ENCODE results near the gene SMC2. TPM values are rescaled to one million over a fixed set of nuclear protein-coding genes. Genes with fewer than 3 reads are reported as not detected.

The SMC2 gene
- total RNA-seq, 1 experiment from 2014 or later = 24.9 TPM

GRCh38 chr9:104075801-104076753 lies 18.0 kb upstream of the SMC2 start:
- no peaks in the 10 kb centered on the region for H4K20me1 ChIP-seq (ENCODE audit: insufficient read depth, low read depth, low read length)
- no peaks in the 10 kb centered on the region for H3K36me3 ChIP-seq (ENCODE audit: insufficient read depth, low read length)
- no peak overlapping the region for H3K9ac ChIP-seq (ENCODE audit: low read length)
- no peaks in the 10 kb centered on the region for H3K4me1 ChIP-seq (ENCODE audit: low read length)
- no peak overlapping the region for H3K4me3 ChIP-seq (ENCODE audit: low read length)
- no peak overlapping the region for H3K27ac ChIP-seq (ENCODE audit: low read length)
- no peaks in the 10 kb centered on the region for H3K27me3 ChIP-seq (ENCODE audit: low read length)
- no peak overlapping the region for H3K4me2 ChIP-seq (ENCODE audit: low read depth, low read length, poor library complexity, severe bottlenecking)
- H3K9me3 ChIP-seq (ENCODE audit: low read length) = no peaks in the 10 kb centered on the region
- H3K79me2 ChIP-seq (ENCODE audit: low read length) = no peaks in the 10 kb centered on the region
- H2AFZ ChIP-seq (ENCODE audit: low read length) = no peak overlapping the region
- H3K9me2 ChIP-seq (replicated peaks; ENCODE audit: insufficient read depth, low read length) = no peaks in the 10 kb centered on the region
- DNase-seq = no peak

- no peak overlapping the region for H3K27ac ChIP-seq (ENCODE audit: low read length)
- no peaks in the 10 kb centered on the region for H3K79me2 ChIP-seq (ENCODE audit: low read length)
- no peaks in the 10 kb centered on the region for H3K4me1 ChIP-seq (ENCODE audit: low read length)
These were observed 15.5 kb upstream of the SMC2 start for GRCh38 chr9:104078596-104078995.

GRCh38 chr9:104080983-104081382 lies 13.1 kb upstream of the SMC2 start:
- Histone ChIP-seq H3K4me3 (ENCODE audit: low read length) (no peak overlapping the region), H3K27ac (ENCODE audit: low read length) (no peak overlapping the region), H2AFZ (ENCODE audit: low read length) (no peak overlapping the region), H3K9ac (ENCODE audit: low read length) (no peak overlapping the region), H3K9me2 (replicated peaks; ENCODE audit: insufficient read depth, low read length) (no peaks in the 10 kb centered on the region), H3K4me2 (ENCODE audit: low read depth, low read length, poor library complexity, severe bottlenecking) (no peak overlapping the region), H3K79me2 (ENCODE audit: low read length) (no peaks in the 10 kb centered on the region), H3K4me1 (ENCODE audit: low read length) (no peaks in the 10 kb centered on the region), H4K20me1 (ENCODE audit: insufficient read depth, low read depth, low read length) (no peaks in the 10 kb centered on the region), H3K27me3 (ENCODE audit: low read length) (no peaks in the 10 kb centered on the region), H3K9me3 (ENCODE audit: low read length) (no peaks in the 10 kb centered on the region), H3K36me3 (ENCODE audit: insufficient read depth, low read length) (no peaks in the 10 kb centered on the region)
- DNase-seq = no peak

More at GRCh38 chr9:104078596-104078995, 15.5 kb upstream of the SMC2 start:
- Histone ChIP-seq H3K9me2 (replicated peaks; ENCODE audit: insufficient read depth, low read length) (no peaks in the 10 kb centered on the region), H3K36me3 (ENCODE audit: insufficient read depth, low read length) (no peaks in the 10 kb centered on the region), H4K20me1 (ENCODE audit: insufficient read depth, low read depth, low read length) (no peaks in the 10 kb centered on the region), H2AFZ (ENCODE audit: low read length) (no peak overlapping the region), H3K4me3 (ENCODE audit: low read length) (no peak overlapping the region), H3K9me3 (ENCODE audit: low read length) (no peaks in the 10 kb centered on the region), H3K27me3 (ENCODE audit: low read length) (no peaks in the 10 kb centered on the region), H3K9ac (ENCODE audit: low read length) (no peak overlapping the region), H3K4me2 (ENCODE audit: low read depth, low read length, poor library complexity, severe bottlenecking) (no peak overlapping the region)
- DNase-seq = no peak

GRCh38 chr9:104082168-104082567 lies 11.9 kb upstream of the SMC2 start:
- Histone ChIP-seq H4K20me1 (ENCODE audit: insufficient read depth, low read depth, low read length) (no peaks in the 10 kb centered on the region), H3K9me2 (replicated peaks; ENCODE audit: insufficient read depth, low read length) (no peaks in the 10 kb centered on the region), H3K4me2 (ENCODE audit: low read depth, low read length, poor library complexity, severe bottlenecking) (no peak overlapping the region), H3K9me3 (ENCODE audit: low read length) (no peaks in the 10 kb centered on the region), H3K9ac (ENCODE audit: low read length) (no peak overlapping the region), H2AFZ (ENCODE audit: low read length) (no peak overlapping the region), H3K79me2 (ENCODE audit: low read length) (no peaks in the 10 kb centered on the region), H3K36me3 (ENCODE audit: insufficient read depth, low read length) (no peaks in the 10 kb centered on the region), H3K27ac (ENCODE audit: low read length) (no peak overlapping the region), H3K27me3 (ENCODE audit: low read length) (no peaks in the 10 kb centered on the region), H3K4me3 (ENCODE audit: low read length) (no peak overlapping the region), H3K4me1 (ENCODE audit: low read length) (no peaks in the 10 kb centered on the region)
- no peak for DNase-seq

GRCh38 chr9:104085525-104085924 lies 8.6 kb upstream of the SMC2 start:
- Histone ChIP-seq H3K4me1 (ENCODE audit: low read length) (no peaks in the 10 kb centered on the region), H3K9ac (ENCODE audit: low read length) (no peak overlapping the region), H3K36me3 (ENCODE audit: insufficient read depth, low read length) (no peaks in the 10 kb centered on the region), H2AFZ (ENCODE audit: low read length) (no peak overlapping the region), H3K9me3 (ENCODE audit: low read length) (no peaks in the 10 kb centered on the region), H3K4me3 (ENCODE audit: low read length) (no peak overlapping the region), H3K27ac (ENCODE audit: low read length) (no peak overlapping the region), H3K79me2 (ENCODE audit: low read length) (no peaks in the 10 kb centered on the region), H3K4me2 (ENCODE audit: low read depth, low read length, poor library complexity, severe bottlenecking) (no peak overlapping the region), H3K9me2 (replicated peaks; ENCODE audit: insufficient read depth, low read length) (no peaks in the 10 kb centered on the region), H3K27me3 (ENCODE audit: low read length) (no peaks in the 10 kb centered on the region), H4K20me1 (ENCODE audit: insufficient read depth, low read depth, low read length) (no peaks in the 10 kb centered on the region)
- no peak for DNase-seq

- no peak overlapping the region for H3K4me2 ChIP-seq (ENCODE audit: low read depth, low read length, poor library complexity, severe bottlenecking)
- no peak overlapping the region for H3K27ac ChIP-seq (ENCODE audit: low read length)
- H3K4me1 ChIP-seq (ENCODE audit: low read length) = peaks cover 15% of the 10 kb centered on the region
- no peak overlapping the region for H3K9ac ChIP-seq (ENCODE audit: low read length)
- no peaks in the 10 kb centered on the region for H3K9me2 ChIP-seq (replicated peaks; ENCODE audit: insufficient read depth, low read length)
- no peaks in the 10 kb centered on the region for H3K9me3 ChIP-seq (ENCODE audit: low read length)
- H2AFZ ChIP-seq (ENCODE audit: low read length) = no peak overlapping the region
- no peaks in the 10 kb centered on the region for H4K20me1 ChIP-seq (ENCODE audit: insufficient read depth, low read depth, low read length)
- DNase-seq = no peak
- H3K79me2 ChIP-seq (ENCODE audit: low read length) = no peaks in the 10 kb centered on the region
- no peaks in the 10 kb centered on the region for H3K27me3 ChIP-seq (ENCODE audit: low read length)
- H3K4me3 ChIP-seq (ENCODE audit: low read length) = no peak overlapping the region
- no peaks in the 10 kb centered on the region for H3K36me3 ChIP-seq (ENCODE audit: insufficient read depth, low read length)
These were observed 6.2 kb upstream of the SMC2 start for GRCh38 chr9:104087894-104088293.

GRCh38 chr9:104088416-104088815 lies 5.7 kb upstream of the SMC2 start:
- Histone ChIP-seq H3K36me3 (ENCODE audit: insufficient read depth, low read length) (no peaks in the 10 kb centered on the region), H3K27me3 (ENCODE audit: low read length) (no peaks in the 10 kb centered on the region), H3K4me2 (ENCODE audit: low read depth, low read length, poor library complexity, severe bottlenecking) (no peak overlapping the region), H3K9me3 (ENCODE audit: low read length) (no peaks in the 10 kb centered on the region), H3K9me2 (replicated peaks; ENCODE audit: insufficient read depth, low read length) (no peaks in the 10 kb centered on the region), H3K79me2 (ENCODE audit: low read length) (no peaks in the 10 kb centered on the region), H4K20me1 (ENCODE audit: insufficient read depth, low read depth, low read length) (no peaks in the 10 kb centered on the region), H2AFZ (ENCODE audit: low read length) (no peak overlapping the region), H3K4me1 (ENCODE audit: low read length) (peaks cover 17% of the 10 kb centered on the region), H3K27ac (ENCODE audit: low read length) (no peak overlapping the region), H3K9ac (ENCODE audit: low read length) (no peak overlapping the region), H3K4me3 (ENCODE audit: low read length) (no peak overlapping the region)
- no peak for DNase-seq

- Histone ChIP-seq H4K20me1 (ENCODE audit: insufficient read depth, low read depth, low read length) (no peaks in the 10 kb centered on the region), H3K27ac (ENCODE audit: low read length) (no peak overlapping the region), H3K9me2 (replicated peaks; ENCODE audit: insufficient read depth, low read length) (no peaks in the 10 kb centered on the region), H3K27me3 (ENCODE audit: low read length) (no peaks in the 10 kb centered on the region), H3K4me3 (ENCODE audit: low read length) (no peak overlapping the region), H3K9ac (ENCODE audit: low read length) (no peak overlapping the region), H3K4me2 (ENCODE audit: low read depth, low read length, poor library complexity, severe bottlenecking) (no peak overlapping the region), H3K4me1 (ENCODE audit: low read length) (peaks cover 23% of the 10 kb centered on the region), H3K36me3 (ENCODE audit: insufficient read depth, low read length) (no peaks in the 10 kb centered on the region), H3K79me2 (ENCODE audit: low read length) (peaks cover 13% of the 10 kb centered on the region), H3K9me3 (ENCODE audit: low read length) (no peaks in the 10 kb centered on the region), H2AFZ (ENCODE audit: low read length) (no peak overlapping the region)
- no peak for DNase-seq
These were observed 3.5 kb upstream of the SMC2 start for GRCh38 chr9:104090578-104090977.
